Stimulated activated CD8-positive, alpha-beta memory T cell treated with anti-CD3 and anti-CD28 coated beads, Interleukin-7, amount 100 ng/mL, for 24 hours (primary cell): ENCODE data around the gene ARHGEF17.
"Not testable (repeated sequence)": the region's sequence is repeated elsewhere in the genome, so short reads cannot be mapped to it uniquely, and the experiment has no call there.

ENCODE experiments used
- DNase-seq: peaks from one replicate; pipeline ENCODE4 v3.0.0-alpha.2; 2020; ENCODE audit warnings: low read depth

ARHGEF17 gene

GRCh38 chr11:73308003-73308960 lies at the start of gene ARHGEF17:
Gene ARHGEF17 (plus strand): TSS chr11:73308276. CDS start chr11:73308639, 363 bp downstream.
- no peak for DNase-seq

- no peak for DNase-seq
Measured at GRCh38 chr11:73259406-73260126, 48.5 kb upstream of the ARHGEF17 start.

GRCh38 chr11:73260127-73260457 lies 48.0 kb upstream of the ARHGEF17 start:
- no peak for DNase-seq

GRCh38 chr11:73262851-73263495 lies 45.1 kb upstream of the ARHGEF17 start:
- no peak for DNase-seq

- no peak for DNase-seq
Measured at GRCh38 chr11:73263640-73264039, 44.4 kb upstream of the ARHGEF17 start.

- DNase-seq: no peak
Measured at GRCh38 chr11:73265278-73265810, 42.7 kb upstream of the ARHGEF17 start.

- DNase-seq: no peak
Measured at GRCh38 chr11:73265853-73266645, 42.0 kb upstream of the ARHGEF17 start.

- no peak for DNase-seq
Measured at GRCh38 chr11:73266646-73267020, 41.4 kb upstream of the ARHGEF17 start.

- no peak for DNase-seq
Measured at GRCh38 chr11:73267122-73267846, 40.8 kb upstream of the ARHGEF17 start.

- DNase-seq: no peak
Measured at GRCh38 chr11:73267906-73268540, 40.1 kb upstream of the ARHGEF17 start.

- no peak for DNase-seq
Measured at GRCh38 chr11:73268671-73269271, 39.3 kb upstream of the ARHGEF17 start.

GRCh38 chr11:73269459-73270015 lies 38.5 kb upstream of the ARHGEF17 start:
- no peak for DNase-seq

GRCh38 chr11:73270016-73270854 lies 37.8 kb upstream of the ARHGEF17 start:
- DNase-seq: no peak

- no peak for DNase-seq
Measured at GRCh38 chr11:73270855-73271477, 37.1 kb upstream of the ARHGEF17 start.

GRCh38 chr11:73271478-73271865 lies 36.6 kb upstream of the ARHGEF17 start:
- not testable (repeated sequence) for DNase-seq

GRCh38 chr11:73271936-73272679 lies 36.0 kb upstream of the ARHGEF17 start, which contains the start of gene P2RY6:
Gene P2RY6 (plus strand): TSS chr11:73272338. CDS start chr11:73296519, 24,181 bp downstream.
- no peak for DNase-seq

GRCh38 chr11:73272680-73273038 lies 35.4 kb upstream of the ARHGEF17 start:
- no peak for DNase-seq
